Heart right ventricle (tissue), 16 donors: Measurements from ENCODE around the gene TMEM40. TPM values are rescaled to one million over a fixed set of nuclear protein-coding genes. Genes with fewer than 3 reads are reported as not detected.
"Not testable (repeated sequence)": the region's sequence is repeated elsewhere in the genome, so short reads cannot be mapped to it uniquely, and the experiment has no call there.

Experiments
- ATAC-seq, 8 donors: fragments of 200-7000 bp; cut with Tn5 transposase; one replicate each; pipeline ENCODE4 v1.9.1; 2020; ENCODE audit warnings: mild to moderate bottlenecking in 8 of 8, moderate library complexity in 8 of 8, moderate number of reproducible peaks in 1 of 8
- DNase-seq, 2 donors: peaks; one replicate each; pipeline ENCODE4 v3.0.0-alpha.2; 2020
- H3K27ac ChIP-seq, 10 donors: fragments of 200-600 bp; sonication (generic) in 2 of 10; one replicate each; pipeline versions ENCODE4 v1.5.0 to v1.8.0; 2020 to 2022; ENCODE audit warnings: mild to moderate bottlenecking in 3 of 10
- H3K27me3 ChIP-seq, 7 donors: fragments of 200-600 bp; one replicate each; pipeline ENCODE4 v1.8.0; 2021 to 2022; ENCODE audit warnings: mild to moderate bottlenecking in 2 of 7
- H3K36me3 ChIP-seq, 9 donors: fragments of 200-600 bp; sonication (generic) in 1 of 9; one replicate each; pipeline versions ENCODE4 v1.5.0 to v1.8.0; 2020 to 2022; ENCODE audit warnings: mild to moderate bottlenecking in 2 of 9
- H3K4me1 ChIP-seq, 9 donors: fragments of 200-600 bp; sonication (generic) in 1 of 9; one replicate each; pipeline versions ENCODE4 v1.5.0 to v1.8.0; 2020 to 2022; ENCODE audit warnings: mild to moderate bottlenecking in 4 of 9
- H3K4me3 ChIP-seq, 10 donors: fragments of 200-600 bp; sonication (generic) in 2 of 10; one replicate each; pipeline versions ENCODE4 v1.5.0 to v1.8.0; 2020 to 2022; ENCODE audit warnings: mild to moderate bottlenecking in 7 of 10, moderate library complexity in 2 of 10
- H3K9me3 ChIP-seq, 11 donors: fragments of 200-600 bp in 10 of 11; sonication (generic) in 2 of 11; one replicate each; pipeline versions ENCODE4 v1.5.0 to v1.8.0; 2013 to 2022; ENCODE audit warnings: mild to moderate bottlenecking in 2 of 11, control low read depth in 1 of 11, moderate library complexity in 1 of 11
- WGBS, 2 donors: extraction: QIAGEN DNeasy Blood & Tissue Kit; methylation state at CpG; one replicate each; pipeline ENCODE4 v1.1.7; 2013; ENCODE audit warnings: inconsistent platforms in 1 of 2; 5-methylcytosine and 5-hydroxymethylcytosine counted together
- intact Hi-C, 10 donors: fragments of 100-400 bp; cut with DNase I; formaldehyde crosslinking; loops; one replicate each; pipeline versions ENCODE4 v1.11.1 to v1.14.2; 2022
- polyA plus RNA-seq, 2 donors: library from polyadenylated mRNA; stranded (reverse); fragments of 200-250 nt; gene quantifications; one replicate each; pipeline ENCODE4 v1.2.3, GENCODE V29; 2013
- total RNA-seq, 10 donors: library from RNA; stranded (reverse); fragmentation: NEBNext Ultra II Directional in 3 of 10; extraction: Animal tissue kit (Norgen Biotek cat#: 25700) in 3 of 10; gene quantifications; one replicate each; pipeline versions ENCODE4 v1.2.1 to v1.2.4, GENCODE V29; 2021 to 2023
- TF ChIP-seq, protein P1 (sequence below), 9 donors: fragments of 200-600 bp; sonication (generic) in 2 of 9; IDR thresholded peaks; one replicate each; pipeline versions ENCODE4 v1.5.0 to v1.8.0; 2021 to 2022; ENCODE audit warnings: antibody characterized with exemption in 9 of 9, mild to moderate bottlenecking in 5 of 9, moderate library complexity in 1 of 9
- donor health status: Arrhythmogenic right ventricular cardiomyopathy.
- donor health status: ischemic (EF 13 %, LVEDD 7.1; RV severe dilation, severe dysfunction).
- donor health status: healthy with polysubstance abuse.
- donor health status: DM: no; HTN: yes; CAD: no.
- donor health status: DM: no; HTN: no; CAD: no.
- donor health status: ischemic (EF 25% LVEDD 6.9; RV normal size, moderate dysfunction).
- donor health status: ischemic (EF 25% LVEDD 5.7; RV mildly dilated, moderate dysfunction).
- donor health status: healthy.
- donor health status: DM: yes; HTN: yes; CAD: no.
- donor health status: Ischemic cardiomyopathy.
- donor health status: ischemic (EF 35%, LVEDD 5.7; RV mildly dilated, moderate dysfunction).
- donor health status: nonischemic (EF 11% LVEDD 7.7; RV severe dilation, severe dysfunction).
- donor health status: DM: yes; HTN: yes; CAD: no.
- donor health status: PGD.
- donor health status: ischemic (EF 29% LVEDD 5.4; RV normal size, mild dysfunction).
- donor health status: nonischemic (EF 23%, LVEDD 6.1; RV moderate dilation, normal function).

Gene TMEM40
- total and polyA plus RNA-seq, 12 donors: 0.68 to 10.1 (median 2.3) TPM

DNA sequence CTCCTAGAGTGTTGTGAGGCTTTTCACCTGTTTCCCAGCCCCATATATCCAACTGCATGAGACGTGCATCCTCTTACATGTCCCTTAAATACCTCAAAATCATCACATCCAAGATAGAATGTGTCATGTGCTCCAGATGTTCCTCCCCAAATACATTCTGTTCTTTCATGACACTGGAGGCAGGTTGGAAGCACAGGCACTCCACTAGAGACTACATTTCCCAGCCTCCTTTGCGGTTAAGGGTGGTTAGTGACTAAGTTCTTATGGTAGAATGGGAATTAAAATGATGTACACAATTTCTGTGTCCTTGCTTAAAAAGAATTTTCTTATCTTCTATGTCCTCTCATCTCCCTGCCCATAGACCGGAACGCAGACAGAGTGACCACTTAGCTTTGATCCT lies 34.3 kb downstream of the TMEM40 start:
- intact Hi-C loops: loop anchor here in 4 of 10 donors (5.0 to 10.0 kb wide), 3 partner anchors 160 to 590 kb away; partner anchors contain the start of gene MKRN2 (in 1 of the 4)
- H3K9me3 ChIP-seq: no peaks in the 10 kb centered on the region
- no peak overlapping the region for H3K27ac ChIP-seq
- no peaks in the 10 kb centered on the region for H3K27me3 ChIP-seq
- 68 to 76% methylated on average over 4 of the region's 4 CpGs for WGBS, 2 donors
- no peak overlapping the region for H3K4me3 ChIP-seq
- no peak for DNase-seq
- ATAC-seq: no peak
- peaks cover 0 to 25% (median 16%) of the 10 kb centered on the region in 9 donors for H3K4me1 ChIP-seq
- no peaks in the 10 kb centered on the region for H3K36me3 ChIP-seq
- TF ChIP-seq, protein P1, sequence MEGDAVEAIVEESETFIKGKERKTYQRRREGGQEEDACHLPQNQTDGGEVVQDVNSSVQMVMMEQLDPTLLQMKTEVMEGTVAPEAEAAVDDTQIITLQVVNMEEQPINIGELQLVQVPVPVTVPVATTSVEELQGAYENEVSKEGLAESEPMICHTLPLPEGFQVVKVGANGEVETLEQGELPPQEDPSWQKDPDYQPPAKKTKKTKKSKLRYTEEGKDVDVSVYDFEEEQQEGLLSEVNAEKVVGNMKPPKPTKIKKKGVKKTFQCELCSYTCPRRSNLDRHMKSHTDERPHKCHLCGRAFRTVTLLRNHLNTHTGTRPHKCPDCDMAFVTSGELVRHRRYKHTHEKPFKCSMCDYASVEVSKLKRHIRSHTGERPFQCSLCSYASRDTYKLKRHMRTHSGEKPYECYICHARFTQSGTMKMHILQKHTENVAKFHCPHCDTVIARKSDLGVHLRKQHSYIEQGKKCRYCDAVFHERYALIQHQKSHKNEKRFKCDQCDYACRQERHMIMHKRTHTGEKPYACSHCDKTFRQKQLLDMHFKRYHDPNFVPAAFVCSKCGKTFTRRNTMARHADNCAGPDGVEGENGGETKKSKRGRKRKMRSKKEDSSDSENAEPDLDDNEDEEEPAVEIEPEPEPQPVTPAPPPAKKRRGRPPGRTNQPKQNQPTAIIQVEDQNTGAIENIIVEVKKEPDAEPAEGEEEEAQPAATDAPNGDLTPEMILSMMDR (IDR thresholded peaks at IDR 0.05): no peak

DNA sequence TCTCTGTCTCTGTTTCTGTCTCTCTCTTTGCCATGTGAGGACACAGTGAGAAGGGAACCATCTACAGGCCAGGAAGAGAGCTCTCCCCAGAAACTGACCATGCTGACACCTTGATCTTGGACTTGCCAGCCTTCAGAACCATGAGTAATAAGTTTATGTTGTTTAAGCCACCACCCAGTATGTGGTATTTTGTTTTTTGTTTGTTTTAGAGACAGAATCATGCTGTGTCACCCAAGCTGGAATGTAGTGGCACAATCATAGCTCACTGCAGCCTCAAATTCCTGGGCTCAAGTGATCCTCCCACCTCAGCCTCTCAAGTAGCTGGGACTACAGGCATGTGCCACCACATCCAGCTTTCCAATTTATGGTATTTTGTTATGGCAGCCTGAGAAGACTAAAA lies 35.7 kb downstream of the TMEM40 start:
- not testable (repeated sequence) for ATAC-seq, H3K36me3 ChIP-seq, H3K27me3 ChIP-seq, H3K9me3 ChIP-seq, H3K27ac ChIP-seq, H3K4me3 ChIP-seq, DNase-seq
- intact Hi-C loops: loop anchor here in 4 of 10 donors (5.0 to 10.0 kb wide), 3 partner anchors 159 to 589 kb away; partner anchors contain the start of gene MKRN2 (in 1 of the 4)
- peaks cover 0 to 14% (median 4%) of the 10 kb centered on the region in 9 donors for H3K4me1 ChIP-seq

DNA sequence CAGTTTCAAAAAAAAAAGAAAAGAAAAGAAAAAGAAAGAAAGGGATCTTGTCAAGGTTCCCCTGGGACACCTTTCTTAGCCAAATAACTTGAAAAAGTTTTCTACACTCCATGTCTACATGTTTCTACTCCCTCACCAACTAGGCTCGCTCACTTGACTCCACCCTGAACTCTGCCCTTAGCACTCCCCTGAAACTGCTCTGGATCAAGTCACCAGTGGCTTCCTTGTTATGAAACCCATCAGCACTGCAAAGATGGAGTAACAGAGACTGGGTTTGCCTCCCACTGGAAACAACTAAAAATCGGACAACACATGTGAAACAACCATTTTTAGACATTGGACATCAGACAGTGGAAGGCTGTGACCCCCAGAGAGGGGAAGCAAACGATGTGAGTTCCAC lies 36.8 kb downstream of the TMEM40 start:
- intact Hi-C loops: loop anchor here in 4 of 10 donors (5.0 to 10.0 kb wide), 3 partner anchors 157 to 587 kb away; partner anchors contain the start of gene MKRN2 (in 1 of the 4)
- no peaks in the 10 kb centered on the region for H3K36me3 ChIP-seq
- DNase-seq: no peak
- H3K27me3 ChIP-seq: no peaks in the 10 kb centered on the region
- ATAC-seq: no peak
- TF ChIP-seq, protein P1 (IDR thresholded peaks at IDR 0.05): no peak
- H3K9me3 ChIP-seq: no peaks in the 10 kb centered on the region
- H3K27ac ChIP-seq: no peak overlapping the region
- H3K4me1 ChIP-seq: peaks cover 0 to 9% (median 4%) of the 10 kb centered on the region in 9 donors
- H3K4me3 ChIP-seq: no peak overlapping the region
- WGBS, 2 donors: 74 to 84% methylated on average over 3 of the region's 3 CpGs

DNA sequence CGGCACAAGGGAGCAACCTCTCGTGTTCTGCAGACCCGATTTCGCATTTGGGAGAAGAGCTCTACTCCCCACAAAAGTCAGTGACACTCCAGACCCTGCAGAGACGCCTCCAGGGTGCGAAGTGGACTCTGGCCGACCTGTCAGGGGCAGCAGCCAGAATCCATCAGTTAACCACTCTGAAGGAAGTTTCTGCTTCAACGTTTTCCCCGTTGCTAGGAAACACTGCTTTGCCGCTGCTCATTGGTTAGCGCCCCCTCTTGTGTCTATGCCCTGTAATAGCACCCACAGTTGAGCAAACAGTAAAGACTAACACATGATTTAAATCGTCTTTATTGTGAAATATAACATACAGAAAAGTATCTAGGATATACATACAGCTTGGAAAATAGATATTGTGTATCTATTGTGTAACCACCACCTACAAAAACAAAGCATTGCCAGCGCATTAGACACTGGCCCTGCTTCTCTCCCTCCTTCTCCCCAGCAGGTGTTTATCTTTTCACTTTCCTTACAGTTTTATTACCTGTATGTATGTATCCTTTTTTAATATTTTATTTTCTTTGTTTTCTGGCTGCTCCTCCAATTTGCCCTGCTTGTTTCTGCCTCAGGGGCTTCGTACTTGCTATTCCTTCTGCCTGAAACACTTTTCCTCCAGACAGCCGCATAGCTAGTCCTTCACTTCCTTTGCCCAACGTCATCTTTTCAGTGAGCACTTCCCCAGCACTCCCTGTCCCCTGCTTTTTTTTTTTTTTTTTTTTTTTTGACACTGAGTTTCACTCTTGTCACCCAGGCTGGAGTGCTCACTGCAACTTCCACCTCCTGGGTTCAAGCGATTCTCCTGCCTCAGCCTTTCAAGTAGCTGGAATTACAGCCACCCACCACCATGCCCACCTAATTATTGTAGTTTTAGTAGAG lies 38.8 kb downstream of the TMEM40 start:
- whole genome bisulfite sequencing, 2 donors: 16 to 19% methylated on average over 17 of the region's 17 CpGs
- ATAC-seq: peak; percentile 87 to 97 (median 96)
- Histone ChIP-seq H3K4me3 (peak overlapping the region in 8 of 10 donors; percentile 24 to 44 (median 40)), H3K27me3 (no peaks in the 10 kb centered on the region), H3K4me1 (peaks cover 0 to 16% (median 4%) of the 10 kb centered on the region in 9 donors), H3K27ac (peak overlapping the region in 4 of 10 donors; percentile 5 to 53 (median 24)), H3K36me3 (no peaks in the 10 kb centered on the region), H3K9me3 (no peaks in the 10 kb centered on the region)
- intact Hi-C loops: loop anchor here in 6 of 10 donors (2.0 to 10.0 kb wide), 6 partner anchors 125 to 585 kb away; partner anchors contain the start of gene MKRN2 (in 1 of the 6)
- DNase-seq: peak; percentile 63 to 89
- TF ChIP-seq, protein P1 (IDR thresholded peaks at IDR 0.05): peak; percentile 79 to 97 (median 93)
